ENCODE results near the gene TNKS1BP1. TPM values are rescaled to one million over a fixed set of nuclear protein-coding genes. Genes with fewer than 3 reads are reported as not detected.

Gene TNKS1BP1
- total RNA-seq, 1 experiment from 2014 or later = 127 TPM

GRCh38 chr11:57331720-57332119, 7.0 kb upstream of the TNKS1BP1 start (continued):
- TF ChIP-seq ZNF512 (CRISPR knock-in tag; IDR thresholded peaks at IDR 0.05; ENCODE audit: borderline replicate concordance) (no peak), IRF1 (CRISPR knock-in tag; IDR thresholded peaks at IDR 0.05) (no peak)

GRCh38 chr11:57330029-57330428, 5.3 kb upstream of the TNKS1BP1 start:
- Mint-ChIP-seq H3K27me3 (ENCODE audit: low read depth) (no peaks in the 10 kb centered on the region), H3K9me3 (no peaks in the 10 kb centered on the region), H3K4me1 (peaks cover 30% of the 10 kb centered on the region), H3K27ac (no peak overlapping the region), H3K4me3 (no peak overlapping the region), H3K36me3 (peaks cover 87% of the 10 kb centered on the region)
- TF ChIP-seq MLX (CRISPR knock-in tag; IDR thresholded peaks at IDR 0.05) (no peak), AR (CRISPR knock-in tag; IDR thresholded peaks at IDR 0.05) (no peak), NR1H2 (CRISPR knock-in tag; IDR thresholded peaks at IDR 0.05) (no peak), USF1 (CRISPR knock-in tag; IDR thresholded peaks at IDR 0.05) (no peak), PREB (CRISPR knock-in tag; IDR thresholded peaks at IDR 0.05; ENCODE audit: borderline replicate concordance) (no peak), RELA (CRISPR knock-in tag; IDR thresholded peaks at IDR 0.05; ENCODE audit: borderline replicate concordance) (no peak), JAZF1 (CRISPR knock-in tag; IDR thresholded peaks at IDR 0.05) (no peak), KAT7 (CRISPR knock-in tag; IDR thresholded peaks at IDR 0.05; ENCODE audit: borderline replicate concordance) (no peak), RORB (CRISPR knock-in tag; IDR thresholded peaks at IDR 0.05) (no peak)
- no peak for DNase-seq (ENCODE audit: low spot score)
- no peak for ATAC-seq
- POLR2A ChIA-PET = no interaction called here
- CTCF ChIA-PET = no interaction called here

GRCh38 chr11:57327721-57328120, 3.0 kb upstream of the TNKS1BP1 start:
- CTCF ChIA-PET = interaction anchor here (0.6 kb wide), 1 partner anchor 52 kb away, joined by 3 read pairs; no protein-coding TSS in a partner anchor
- Mint-ChIP-seq H3K36me3 (peaks cover 68% of the 10 kb centered on the region), H3K4me1 (peaks cover 28% of the 10 kb centered on the region), H3K9me3 (no peaks in the 10 kb centered on the region), H3K27ac (peak overlapping the region; percentile 32; the same call in 1 of the 2 replicates), H3K4me3 (no peak overlapping the region), H3K27me3 (ENCODE audit: low read depth) (no peaks in the 10 kb centered on the region)
- TF ChIP-seq ZNF671 (CRISPR knock-in tag; IDR thresholded peaks at IDR 0.05) (no peak), ZNF425 (CRISPR knock-in tag; conservative IDR thresholded peaks at IDR 0.05) (no peak), ARID4B (CRISPR knock-in tag; IDR thresholded peaks at IDR 0.05; ENCODE audit: borderline replicate concordance) (no peak)
- DNase-seq (ENCODE audit: low spot score) (no peak), ATAC-seq (no peak)
- POLR2A ChIA-PET = interaction anchor here (0.6 kb wide), 1 partner anchor 34 kb away, joined by 8 read pairs; no protein-coding TSS in a partner anchor

Measured in WTC11 (cell line).